Measurements from ENCODE around the gene ALOX12. TPM values are rescaled to one million over a fixed set of nuclear protein-coding genes. Genes with fewer than 3 reads are reported as not detected.

ALOX12 gene
- total RNA-seq, 1 donor from 2014 or later = not detected

DNA sequence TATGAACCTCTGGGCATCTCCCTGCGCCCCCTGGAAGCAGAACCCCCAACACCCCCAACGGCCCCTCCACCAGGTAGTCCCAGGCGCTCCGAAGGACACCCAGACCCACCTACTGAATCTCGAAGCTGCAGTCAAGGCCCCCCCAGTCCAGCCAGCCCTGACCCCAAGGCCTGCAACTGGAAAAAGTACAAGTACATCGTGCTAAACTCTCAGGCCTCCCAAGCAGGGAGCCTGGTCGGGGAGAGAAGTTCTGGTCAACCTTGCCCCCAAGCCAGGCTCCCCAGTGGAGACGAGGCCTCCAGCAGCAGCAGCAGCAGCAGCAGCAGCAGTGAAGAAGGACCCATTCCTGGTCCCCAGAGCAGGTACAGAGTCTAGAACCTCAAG, 28.5 kb downstream of the ALOX12 start:
- H3K36me3 Mint-ChIP-seq (ENCODE audit: low read depth, unreplicated experiment) = peaks cover 63% of the 10 kb centered on the region
- peaks cover 84% of the 10 kb centered on the region for H3K4me1 Mint-ChIP-seq (ENCODE audit: unreplicated experiment)
- peak overlapping the region; percentile 100 for H3K4me3 Mint-ChIP-seq (ENCODE audit: unreplicated experiment)
- DNase-seq (ENCODE audit: low spot score) = no peak
- H3K9me3 Mint-ChIP-seq (ENCODE audit: unreplicated experiment) = no peaks in the 10 kb centered on the region
- TF ChIP-seq, protein P1, sequence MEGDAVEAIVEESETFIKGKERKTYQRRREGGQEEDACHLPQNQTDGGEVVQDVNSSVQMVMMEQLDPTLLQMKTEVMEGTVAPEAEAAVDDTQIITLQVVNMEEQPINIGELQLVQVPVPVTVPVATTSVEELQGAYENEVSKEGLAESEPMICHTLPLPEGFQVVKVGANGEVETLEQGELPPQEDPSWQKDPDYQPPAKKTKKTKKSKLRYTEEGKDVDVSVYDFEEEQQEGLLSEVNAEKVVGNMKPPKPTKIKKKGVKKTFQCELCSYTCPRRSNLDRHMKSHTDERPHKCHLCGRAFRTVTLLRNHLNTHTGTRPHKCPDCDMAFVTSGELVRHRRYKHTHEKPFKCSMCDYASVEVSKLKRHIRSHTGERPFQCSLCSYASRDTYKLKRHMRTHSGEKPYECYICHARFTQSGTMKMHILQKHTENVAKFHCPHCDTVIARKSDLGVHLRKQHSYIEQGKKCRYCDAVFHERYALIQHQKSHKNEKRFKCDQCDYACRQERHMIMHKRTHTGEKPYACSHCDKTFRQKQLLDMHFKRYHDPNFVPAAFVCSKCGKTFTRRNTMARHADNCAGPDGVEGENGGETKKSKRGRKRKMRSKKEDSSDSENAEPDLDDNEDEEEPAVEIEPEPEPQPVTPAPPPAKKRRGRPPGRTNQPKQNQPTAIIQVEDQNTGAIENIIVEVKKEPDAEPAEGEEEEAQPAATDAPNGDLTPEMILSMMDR (IDR thresholded peaks at IDR 0.05; ENCODE audit: unreplicated experiment) = no peak
- H3K27ac Mint-ChIP-seq (ENCODE audit: unreplicated experiment) = no peak overlapping the region
- peaks cover 35% of the 10 kb centered on the region for H3K27me3 Mint-ChIP-seq (ENCODE audit: unreplicated experiment)

DNA sequence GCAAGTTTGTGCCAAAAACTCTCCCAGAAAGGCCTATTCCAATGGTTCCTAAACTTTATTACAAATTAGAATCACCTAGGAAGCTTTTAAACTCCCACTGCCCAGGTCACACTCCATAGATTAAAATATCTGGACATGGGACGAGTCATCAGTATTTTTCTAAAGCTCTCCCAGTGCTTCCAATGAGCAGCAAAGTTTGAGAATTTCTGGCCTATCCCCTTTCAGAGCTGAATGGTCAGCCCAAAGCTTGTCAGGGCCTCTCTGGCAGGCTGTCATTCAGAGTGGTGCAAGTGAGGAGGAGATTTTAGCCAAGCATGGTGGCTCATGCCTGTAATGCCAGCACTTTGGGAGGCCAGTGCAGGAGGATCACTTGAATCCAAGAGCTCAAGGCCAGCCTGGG, 29.4 kb downstream of the ALOX12 start:
- peak overlapping the region; percentile 74 for H3K27ac Mint-ChIP-seq (ENCODE audit: unreplicated experiment)
- peaks cover 86% of the 10 kb centered on the region for H3K4me1 Mint-ChIP-seq (ENCODE audit: unreplicated experiment)
- H3K9me3 Mint-ChIP-seq (ENCODE audit: unreplicated experiment) = no peaks in the 10 kb centered on the region
- peaks cover 35% of the 10 kb centered on the region for H3K27me3 Mint-ChIP-seq (ENCODE audit: unreplicated experiment)
- DNase-seq (ENCODE audit: low spot score) = no peak
- TF ChIP-seq, protein P1 (IDR thresholded peaks at IDR 0.05; ENCODE audit: unreplicated experiment) = no peak
- peak overlapping the region; percentile 100 for H3K4me3 Mint-ChIP-seq (ENCODE audit: unreplicated experiment)
- peaks cover 71% of the 10 kb centered on the region for H3K36me3 Mint-ChIP-seq (ENCODE audit: low read depth, unreplicated experiment)

DNA sequence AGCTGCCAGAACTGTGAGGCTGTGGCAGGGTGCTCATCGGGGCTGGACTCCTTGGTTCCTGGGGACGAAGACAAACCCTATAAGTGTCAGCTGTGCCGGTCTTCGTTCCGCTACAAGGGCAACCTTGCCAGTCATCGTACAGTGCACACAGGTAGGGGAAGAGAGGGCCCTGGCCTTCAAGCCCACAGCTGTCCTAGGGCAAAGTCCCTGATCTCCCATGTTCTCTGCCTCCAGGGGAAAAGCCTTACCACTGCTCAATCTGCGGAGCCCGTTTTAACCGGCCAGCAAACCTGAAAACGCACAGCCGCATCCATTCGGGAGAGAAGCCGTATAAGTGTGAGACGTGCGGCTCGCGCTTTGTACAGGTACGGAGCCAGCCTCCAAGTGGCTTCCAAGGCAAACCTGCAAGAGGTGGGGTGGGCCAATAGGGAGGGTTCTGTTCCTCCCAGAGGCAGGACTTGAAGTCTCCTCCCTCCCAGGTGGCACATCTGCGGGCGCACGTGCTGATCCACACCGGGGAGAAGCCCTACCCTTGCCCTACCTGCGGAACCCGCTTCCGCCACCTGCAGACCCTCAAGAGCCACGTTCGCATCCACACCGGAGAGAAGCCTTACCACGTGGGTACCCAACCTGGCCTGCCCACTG, 30.7 kb downstream of the ALOX12 start:
- H3K4me1 Mint-ChIP-seq (ENCODE audit: unreplicated experiment) = peaks cover 81% of the 10 kb centered on the region
- H3K4me3 Mint-ChIP-seq (ENCODE audit: unreplicated experiment) = peak overlapping the region; percentile 83
- no peaks in the 10 kb centered on the region for H3K9me3 Mint-ChIP-seq (ENCODE audit: unreplicated experiment)
- TF ChIP-seq, protein P1 (IDR thresholded peaks at IDR 0.05; ENCODE audit: unreplicated experiment) = no peak
- H3K36me3 Mint-ChIP-seq (ENCODE audit: low read depth, unreplicated experiment) = peaks cover 74% of the 10 kb centered on the region
- H3K27me3 Mint-ChIP-seq (ENCODE audit: unreplicated experiment) = peaks cover 28% of the 10 kb centered on the region
- DNase-seq (ENCODE audit: low spot score) = no peak
- peak overlapping the region; percentile 75 for H3K27ac Mint-ChIP-seq (ENCODE audit: unreplicated experiment)

DNA sequence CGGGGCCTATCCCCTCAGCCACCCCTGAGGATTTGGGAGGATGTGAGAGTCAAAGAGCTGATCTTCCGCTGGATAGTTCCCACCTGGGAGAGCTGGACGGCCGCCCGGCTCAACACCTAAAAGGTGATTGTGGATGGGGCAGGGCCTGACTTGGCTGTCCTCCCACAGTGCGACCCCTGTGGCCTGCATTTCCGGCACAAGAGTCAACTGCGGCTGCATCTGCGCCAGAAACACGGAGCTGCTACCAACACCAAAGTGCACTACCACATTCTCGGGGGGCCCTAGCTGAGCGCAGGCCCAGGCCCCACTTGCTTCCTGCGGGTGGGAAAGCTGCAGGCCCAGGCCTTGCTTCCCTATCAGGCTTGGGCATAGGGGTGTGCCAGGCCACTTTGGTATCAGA, 31.5 kb downstream of the ALOX12 start:
- peak overlapping the region; percentile 86 for H3K4me3 Mint-ChIP-seq (ENCODE audit: unreplicated experiment)
- peak overlapping the region; percentile 52 for H3K27ac Mint-ChIP-seq (ENCODE audit: unreplicated experiment)
- DNase-seq (ENCODE audit: low spot score) = no peak
- H3K36me3 Mint-ChIP-seq (ENCODE audit: low read depth, unreplicated experiment) = peaks cover 79% of the 10 kb centered on the region
- peaks cover 28% of the 10 kb centered on the region for H3K27me3 Mint-ChIP-seq (ENCODE audit: unreplicated experiment)
- H3K4me1 Mint-ChIP-seq (ENCODE audit: unreplicated experiment) = peaks cover 80% of the 10 kb centered on the region
- no peaks in the 10 kb centered on the region for H3K9me3 Mint-ChIP-seq (ENCODE audit: unreplicated experiment)
- TF ChIP-seq, protein P1 (IDR thresholded peaks at IDR 0.05; ENCODE audit: unreplicated experiment) = no peak

DNA sequence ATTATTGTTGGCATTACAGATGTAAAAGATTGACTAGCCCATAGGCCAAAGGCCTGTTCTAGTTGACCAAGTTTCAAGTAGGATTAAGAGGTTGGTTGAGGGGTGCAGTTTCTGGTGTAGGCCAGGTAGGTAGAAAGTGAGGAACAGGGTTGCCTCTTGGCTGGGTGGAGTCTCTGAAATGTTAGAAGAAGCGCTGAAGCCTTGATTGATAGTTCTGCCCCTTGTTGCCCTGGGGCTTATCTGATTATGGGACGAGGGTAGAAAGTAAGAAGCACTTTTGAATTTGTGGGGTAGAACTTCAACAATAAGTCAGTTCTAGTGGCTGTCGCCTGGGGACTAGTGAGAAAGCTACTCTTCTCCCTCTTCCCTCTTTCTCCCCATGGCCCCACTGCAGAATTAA, 33.2 kb downstream of the ALOX12 start:
- peak overlapping the region; percentile 97 for H3K27ac Mint-ChIP-seq (ENCODE audit: unreplicated experiment)
- peaks cover 77% of the 10 kb centered on the region for H3K4me1 Mint-ChIP-seq (ENCODE audit: unreplicated experiment)

More for the DNA sequence above, 33.2 kb downstream of the ALOX12 start:
- Mint-ChIP-seq H3K9me3 (ENCODE audit: unreplicated experiment) (no peaks in the 10 kb centered on the region), H3K36me3 (ENCODE audit: low read depth, unreplicated experiment) (peaks cover 77% of the 10 kb centered on the region), H3K4me3 (ENCODE audit: unreplicated experiment) (peak overlapping the region; percentile 73), H3K27me3 (ENCODE audit: unreplicated experiment) (peaks cover 25% of the 10 kb centered on the region)
- TF ChIP-seq, protein P1 (IDR thresholded peaks at IDR 0.05; ENCODE audit: unreplicated experiment) = no peak
- no peak for DNase-seq (ENCODE audit: low spot score)
